ENCODE data around the gene LMAN2L. TPM values are rescaled to one million over a fixed set of nuclear protein-coding genes. Genes with fewer than 3 reads are reported as not detected.

LMAN2L gene
- polyA plus RNA-seq, 4 donors = 48.8 to 52.7 (median 51.4) TPM

DNA sequence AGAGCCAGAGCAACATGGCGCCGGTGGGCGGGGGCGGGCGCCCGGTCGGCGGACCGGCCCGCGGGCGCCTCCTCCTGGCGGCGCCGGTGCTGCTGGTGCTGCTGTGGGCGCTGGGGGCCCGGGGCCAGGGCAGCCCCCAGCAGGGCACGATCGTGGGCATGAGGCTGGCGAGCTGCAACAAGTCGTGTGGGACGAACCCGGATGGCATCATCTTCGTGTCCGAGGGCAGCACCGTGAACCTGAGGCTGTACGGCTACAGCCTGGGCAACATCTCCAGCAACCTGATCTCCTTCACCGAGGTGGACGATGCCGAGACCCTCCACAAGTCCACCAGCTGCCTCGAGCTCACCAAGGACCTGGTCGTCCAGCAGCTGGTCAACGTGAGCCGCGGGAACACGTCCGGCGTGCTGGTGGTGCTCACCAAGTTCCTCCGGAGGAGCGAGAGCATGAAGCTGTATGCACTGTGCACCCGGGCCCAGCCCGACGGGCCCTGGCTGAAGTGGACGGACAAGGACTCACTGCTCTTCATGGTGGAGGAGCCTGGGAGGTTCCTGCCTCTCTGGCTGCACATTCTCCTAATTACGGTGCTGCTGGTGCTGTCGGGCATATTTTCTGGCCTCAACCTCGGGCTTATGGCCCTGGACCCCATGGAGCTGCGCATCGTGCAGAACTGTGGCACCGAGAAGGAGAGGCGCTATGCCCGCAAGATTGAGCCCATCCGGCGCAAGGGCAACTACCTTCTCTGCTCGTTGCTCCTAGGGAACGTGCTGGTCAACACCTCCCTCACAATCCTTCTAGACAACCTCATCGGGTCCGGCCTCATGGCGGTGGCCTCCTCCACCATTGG is 21.3 kb upstream of the LMAN2L start:
- DNase-seq (ENCODE audit: low read depth in 4 of 4, low spot score in 2 of 4) = no peak

DNA sequence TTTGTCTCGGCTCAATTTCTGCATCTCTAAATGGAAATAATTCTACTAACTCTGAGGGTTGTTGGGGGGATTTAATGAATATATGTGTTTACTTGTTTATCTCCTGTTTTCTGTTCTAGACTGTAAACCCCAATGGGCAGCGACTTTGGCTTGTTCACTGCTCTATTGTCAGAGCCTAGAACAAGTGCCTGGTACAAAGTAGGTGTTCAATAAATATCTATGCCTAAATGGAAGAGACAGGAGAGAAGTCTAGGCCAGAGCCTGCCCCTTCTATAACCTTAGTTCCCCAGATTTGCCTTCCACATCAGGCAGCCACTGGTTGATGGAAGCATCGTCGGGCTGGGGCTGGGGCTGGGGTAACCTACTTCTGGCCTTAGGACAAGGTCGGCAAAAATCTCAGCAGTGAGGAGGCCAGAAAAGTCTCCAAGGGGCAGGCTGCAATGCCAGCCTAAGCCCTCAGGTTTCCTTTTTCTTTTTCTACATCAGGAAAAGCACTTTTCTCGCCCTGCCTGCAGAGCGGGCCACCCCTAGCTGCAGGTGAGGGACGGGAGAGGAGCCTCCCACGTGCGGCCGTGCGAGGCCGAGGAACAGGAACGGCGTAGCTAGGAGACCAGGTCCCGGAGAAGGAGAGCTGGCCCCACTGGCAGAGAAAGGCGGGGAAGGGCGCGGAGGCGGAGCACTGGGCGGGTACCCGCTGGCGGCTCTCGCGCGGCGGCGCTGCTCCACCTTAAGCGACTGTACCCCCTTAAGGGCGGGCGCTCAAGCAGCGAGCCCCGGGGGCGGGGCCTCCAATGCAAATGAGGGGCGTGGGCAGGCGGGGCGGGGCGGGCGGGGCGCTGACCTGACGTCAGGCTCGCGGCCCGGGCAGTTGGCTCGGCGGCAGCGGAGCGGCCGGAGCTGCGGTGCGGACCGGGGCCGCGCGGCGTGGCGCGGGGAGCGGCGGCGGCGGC is 20.4 kb upstream of the LMAN2L start, which contains the start of gene CNNM4:
CNNM4 (plus strand) TSS at position 867 of the 950 bp plus-strand sequence. CDS start 98 bp downstream, outside the sequence.
- DNase-seq (ENCODE audit: low read depth in 4 of 4, low spot score in 2 of 4) = peak in 3 of 4 donors; percentile 75 to 86 (median 81)

DNA sequence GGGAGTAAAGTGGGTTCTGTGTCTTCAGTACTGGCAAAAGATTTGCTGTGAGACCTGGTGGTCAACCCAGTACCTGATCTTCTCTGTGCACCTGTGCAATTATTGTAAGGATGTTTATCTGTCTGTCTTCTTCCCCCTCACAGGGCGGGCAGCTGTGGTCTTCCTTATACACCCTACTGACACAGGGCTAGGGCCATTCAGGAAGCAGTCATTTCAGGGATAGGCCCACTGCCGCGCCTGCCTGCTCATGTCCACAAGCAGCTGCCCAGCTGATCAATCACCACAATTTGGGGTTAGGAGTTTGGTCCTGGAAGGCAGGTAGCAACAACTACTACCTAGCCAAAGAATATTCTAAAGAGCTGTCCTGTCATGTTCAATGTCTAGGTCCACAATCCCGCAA is 19.7 kb upstream of the LMAN2L start:
- no peak for DNase-seq (ENCODE audit: low read depth in 4 of 4, low spot score in 2 of 4)

DNA sequence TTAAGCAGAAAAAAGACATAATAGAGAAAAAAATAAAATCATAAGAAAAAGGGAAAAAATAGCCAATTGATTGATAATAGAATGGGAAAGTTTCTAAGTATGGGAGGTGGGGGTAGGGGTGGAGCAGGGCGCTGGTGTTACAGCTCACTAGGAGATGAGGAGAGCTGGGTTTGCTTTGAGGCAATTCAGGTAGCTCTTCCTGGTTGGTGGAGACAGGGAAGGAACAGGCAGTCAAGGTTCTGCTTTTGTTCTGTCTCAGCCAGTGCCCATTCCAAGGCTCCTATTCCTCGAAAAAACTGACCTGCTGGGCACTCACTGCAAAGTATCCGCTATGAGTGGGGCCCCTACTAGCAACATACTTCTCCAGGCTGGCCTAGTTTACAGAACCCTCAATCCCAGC is 19.1 kb upstream of the LMAN2L start:
- no peak for DNase-seq (ENCODE audit: low read depth in 4 of 4, low spot score in 2 of 4)

DNA sequence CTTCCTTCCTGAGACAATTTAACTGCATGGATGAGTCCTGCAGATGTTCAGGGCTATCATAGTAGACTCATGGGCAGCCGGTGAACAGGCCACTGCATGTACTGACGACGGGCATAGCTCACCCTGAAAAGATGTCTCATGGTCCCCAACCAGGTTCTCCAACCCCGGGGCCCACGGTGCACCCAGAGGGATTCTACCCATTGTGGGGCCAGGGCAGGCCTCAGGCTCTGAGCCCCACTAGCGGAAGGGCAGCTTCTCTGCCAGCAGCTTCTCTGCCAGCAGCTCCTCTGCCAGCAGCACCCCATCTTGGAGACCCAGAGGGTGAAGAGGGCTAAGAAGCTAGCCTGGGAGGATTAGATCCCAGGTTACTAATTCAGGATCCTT is 17.6 kb upstream of the LMAN2L start:
- no peak for DNase-seq (ENCODE audit: low read depth in 4 of 4, low spot score in 2 of 4)

DNA sequence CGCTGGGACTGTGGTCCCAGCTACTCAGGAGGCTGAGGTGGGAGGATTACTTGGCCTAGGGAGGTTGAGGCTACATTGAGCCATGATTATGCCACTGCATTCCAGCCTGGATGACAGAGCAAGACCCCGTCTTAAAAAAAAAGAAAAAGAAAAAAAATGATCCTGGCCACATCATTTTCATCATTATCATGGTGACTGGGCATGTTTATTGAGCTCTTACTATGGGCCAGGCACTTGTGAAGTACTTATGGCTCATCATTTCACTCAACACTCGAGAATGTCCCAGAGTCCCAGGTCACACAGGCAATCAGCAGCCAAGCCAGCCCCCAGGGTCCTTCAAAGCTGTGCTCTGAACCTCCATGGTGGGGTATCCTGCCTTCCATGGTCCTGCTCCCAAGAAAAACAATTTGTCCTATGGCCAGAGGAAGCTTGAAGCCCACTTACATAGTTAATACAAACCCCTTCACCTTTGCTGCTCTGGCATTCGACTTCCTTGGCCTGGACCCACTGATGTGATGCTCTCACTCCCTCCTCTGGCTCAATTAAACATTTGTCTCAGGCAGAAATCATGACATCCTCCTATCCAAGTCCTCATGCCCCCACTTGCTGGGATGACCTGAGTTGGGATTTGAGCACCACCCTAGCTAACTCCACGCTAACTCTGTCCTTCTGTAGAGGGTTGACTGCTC is 17.1 kb upstream of the LMAN2L start:
- DNase-seq (ENCODE audit: low read depth in 4 of 4, low spot score in 2 of 4) = no peak

DNA sequence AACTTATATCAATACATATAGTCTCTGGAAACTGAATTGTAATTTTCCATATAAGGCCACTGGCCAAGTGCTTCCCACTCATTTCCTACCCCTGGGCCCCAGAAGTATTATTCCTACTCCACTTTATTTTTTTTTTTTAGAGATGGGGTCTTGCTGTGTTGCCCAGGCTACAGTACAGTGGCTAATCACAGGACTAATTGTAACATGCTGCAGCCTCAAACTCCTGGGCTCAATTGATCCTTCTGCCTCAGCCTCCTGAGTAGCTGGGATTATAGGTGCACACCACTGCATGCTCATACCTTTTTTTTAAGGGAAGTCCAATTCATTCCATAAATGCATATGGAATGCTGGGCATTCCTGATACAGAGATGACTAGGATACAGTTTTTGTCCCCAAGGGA is 14.5 kb upstream of the LMAN2L start:
- no peak for DNase-seq (ENCODE audit: low read depth in 4 of 4, low spot score in 2 of 4)

DNA sequence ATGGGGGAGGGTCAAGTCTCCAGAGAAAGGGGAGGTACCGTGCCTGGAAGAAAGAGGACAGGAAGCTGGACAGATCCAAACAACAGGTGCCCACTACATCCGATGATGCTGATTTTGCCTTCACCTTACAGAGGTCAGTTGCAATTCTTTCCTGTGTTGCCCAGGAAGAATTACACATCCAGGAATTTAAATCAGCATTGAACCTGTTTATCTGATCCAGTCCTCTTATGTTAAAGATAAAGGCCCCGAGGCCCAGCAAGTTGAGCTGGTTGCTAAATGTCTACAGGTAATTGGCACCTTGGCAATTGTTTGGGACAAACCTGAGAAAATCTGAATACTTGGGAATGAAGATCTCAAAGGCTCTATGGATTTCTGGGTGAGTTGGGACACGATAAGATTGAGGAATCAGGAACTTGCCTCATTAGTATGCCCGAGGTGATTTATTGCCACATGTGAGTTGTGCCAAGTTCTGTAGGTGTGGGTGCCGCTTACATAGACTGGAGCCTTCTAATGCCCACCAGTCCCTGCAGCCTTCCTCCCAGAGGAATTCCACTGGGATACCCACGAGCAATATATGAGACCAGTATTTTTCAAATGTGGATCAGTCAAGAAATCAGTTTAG is 13.9 kb upstream of the LMAN2L start:
- DNase-seq (ENCODE audit: low read depth in 4 of 4, low spot score in 2 of 4) = no peak

DNA sequence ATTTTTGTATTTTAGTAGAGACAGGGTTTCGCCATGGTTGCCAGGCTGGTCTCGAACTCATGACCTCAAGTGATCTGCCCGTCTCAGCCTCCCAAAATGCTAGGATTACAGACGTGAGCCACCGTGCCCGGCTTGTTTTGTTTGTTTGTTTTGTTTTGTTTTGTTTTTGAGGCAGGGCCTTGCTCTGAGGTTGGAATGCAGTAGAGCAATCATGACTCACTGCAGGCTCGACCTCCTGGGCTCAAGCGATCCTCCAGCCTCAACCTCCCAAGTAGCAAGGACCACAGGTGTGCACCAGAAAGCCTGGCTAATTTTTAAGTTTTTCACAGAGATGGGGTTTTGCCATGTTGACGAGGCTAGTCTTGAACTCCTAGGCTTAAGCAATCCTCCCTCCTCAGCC is 11.9 kb upstream of the LMAN2L start:
- no peak for DNase-seq (ENCODE audit: low read depth in 4 of 4, low spot score in 2 of 4)

DNA sequence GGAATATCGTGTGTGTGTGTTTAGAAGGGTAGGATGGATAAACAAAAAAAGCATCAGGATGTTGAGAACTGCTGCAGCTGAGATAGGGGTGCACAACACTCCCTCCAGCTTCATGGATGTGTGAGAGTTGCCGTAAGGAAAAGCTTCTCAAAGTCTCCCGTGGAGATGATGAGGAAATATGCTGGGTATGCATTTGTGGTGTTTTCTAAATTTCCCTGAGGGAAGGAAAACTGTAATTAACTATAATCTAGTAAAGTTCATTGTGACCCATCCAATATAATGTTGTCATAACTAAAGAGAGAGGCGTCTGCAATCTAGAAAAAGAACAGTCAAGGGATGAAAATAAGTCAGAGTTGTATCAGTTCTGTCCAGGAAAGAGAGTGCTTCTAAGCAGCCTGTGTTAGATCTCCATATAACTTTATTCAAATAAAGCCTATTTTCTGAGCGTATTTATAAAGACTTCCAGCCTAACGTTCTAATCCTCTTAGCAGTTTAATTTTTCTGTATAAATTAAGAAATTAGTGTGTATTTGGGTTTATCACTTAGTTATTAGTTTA is 7.3 kb upstream of the LMAN2L start:
- no peak for DNase-seq (ENCODE audit: low read depth in 4 of 4, low spot score in 2 of 4)

DNA sequence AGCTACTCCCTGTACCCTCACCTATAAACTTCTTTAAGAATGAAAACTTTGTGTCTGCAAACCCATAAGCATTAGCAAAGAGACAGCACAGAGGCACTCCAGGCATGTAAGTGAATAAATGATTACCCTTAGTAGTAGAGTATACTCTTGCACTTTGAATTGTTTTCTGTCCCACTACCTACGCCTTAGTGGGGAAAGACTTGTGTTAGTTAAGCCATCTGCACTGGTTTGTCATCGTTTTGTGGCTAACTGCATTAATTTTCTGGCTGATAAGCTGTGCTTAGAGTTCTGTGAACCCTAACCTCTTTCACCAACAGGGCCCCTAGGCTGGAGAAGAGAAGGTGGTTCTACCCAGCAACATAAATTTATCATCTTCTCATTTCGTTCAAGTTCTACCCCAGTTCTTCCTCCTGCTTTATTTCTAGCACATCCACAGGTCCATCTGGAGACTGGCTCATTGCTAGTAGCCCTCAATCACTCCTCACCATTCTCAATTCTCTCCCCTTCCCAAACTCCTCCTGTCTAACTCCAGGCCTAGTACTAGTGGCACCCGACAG is 710 bp downstream of the LMAN2L start:
- no peak for DNase-seq (ENCODE audit: low read depth in 4 of 4, low spot score in 2 of 4)

DNA sequence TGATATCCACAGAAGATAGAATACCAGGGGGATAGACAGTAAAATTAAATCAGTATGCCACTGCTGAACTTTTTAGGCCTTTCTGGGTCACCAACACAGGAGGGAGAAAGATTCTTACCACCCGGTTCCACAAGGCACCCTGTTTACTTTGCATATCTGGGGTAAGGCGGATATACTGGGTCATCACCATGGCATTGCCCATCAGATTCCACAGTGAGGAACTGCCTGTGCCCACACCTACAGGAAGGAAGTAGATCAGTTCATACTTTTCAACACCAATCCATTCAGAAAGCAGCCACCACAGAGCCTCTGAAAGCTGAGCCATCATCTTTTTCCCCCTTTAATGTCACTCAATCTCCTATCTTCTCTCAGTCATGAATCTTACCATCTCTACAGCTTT is 2.0 kb downstream of the LMAN2L start:
- DNase-seq (ENCODE audit: low read depth in 4 of 4, low spot score in 2 of 4) = no peak

DNA sequence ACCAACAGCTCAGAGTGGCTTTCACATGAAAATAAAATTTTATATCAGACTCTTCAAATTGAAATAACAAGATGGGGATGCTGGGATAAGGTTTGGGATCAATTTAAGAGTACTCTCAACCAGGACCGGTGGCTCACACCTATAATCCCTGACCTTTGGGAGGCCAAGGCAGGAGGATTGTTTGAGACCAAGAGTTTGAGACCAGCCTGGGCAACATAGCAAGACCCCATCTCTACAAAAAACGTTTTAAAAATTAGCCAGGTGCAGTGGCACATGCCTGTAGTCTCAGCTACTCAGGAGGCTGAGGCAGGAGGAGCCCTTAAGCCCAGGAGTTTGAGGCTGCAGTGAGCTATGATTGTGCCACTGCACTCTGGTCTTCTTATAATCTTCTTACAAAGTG is 2.6 kb downstream of the LMAN2L start:
- no peak for DNase-seq (ENCODE audit: low read depth in 4 of 4, low spot score in 2 of 4)

DNA sequence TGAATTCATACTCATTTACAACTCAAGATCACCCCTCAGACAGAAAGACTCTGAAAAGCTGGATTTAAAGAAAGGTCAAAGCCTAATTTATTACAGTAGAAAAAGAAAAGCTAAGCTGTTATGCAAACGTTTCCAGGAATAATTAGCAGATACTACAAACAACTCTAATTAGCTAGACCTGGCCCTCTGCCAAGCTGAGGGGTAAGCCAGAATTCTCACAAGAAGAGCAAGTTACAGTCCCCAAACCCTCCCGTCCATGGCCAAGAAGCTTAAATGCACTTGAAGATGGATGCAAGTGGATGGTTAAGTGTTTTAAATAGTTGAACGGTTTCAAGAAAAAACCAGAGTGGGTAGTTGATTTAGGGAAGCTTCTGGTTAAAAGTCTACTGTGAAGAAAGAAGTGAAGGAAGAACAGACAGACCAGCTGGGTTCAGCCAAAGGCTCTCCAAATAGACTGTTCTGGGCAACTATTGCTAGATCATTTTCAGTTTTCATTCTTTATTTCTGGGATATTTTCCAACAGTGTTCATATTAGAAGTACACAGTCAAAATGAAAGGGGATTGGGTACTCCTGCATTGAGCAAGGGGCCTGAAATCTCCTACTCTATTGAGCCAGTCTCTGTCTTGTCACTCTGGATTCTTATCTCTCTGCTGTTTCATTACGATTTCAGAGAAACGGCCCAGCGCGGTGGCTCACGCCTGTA is 4.8 kb downstream of the LMAN2L start:
- DNase-seq (ENCODE audit: low read depth in 4 of 4, low spot score in 2 of 4) = no peak

DNA sequence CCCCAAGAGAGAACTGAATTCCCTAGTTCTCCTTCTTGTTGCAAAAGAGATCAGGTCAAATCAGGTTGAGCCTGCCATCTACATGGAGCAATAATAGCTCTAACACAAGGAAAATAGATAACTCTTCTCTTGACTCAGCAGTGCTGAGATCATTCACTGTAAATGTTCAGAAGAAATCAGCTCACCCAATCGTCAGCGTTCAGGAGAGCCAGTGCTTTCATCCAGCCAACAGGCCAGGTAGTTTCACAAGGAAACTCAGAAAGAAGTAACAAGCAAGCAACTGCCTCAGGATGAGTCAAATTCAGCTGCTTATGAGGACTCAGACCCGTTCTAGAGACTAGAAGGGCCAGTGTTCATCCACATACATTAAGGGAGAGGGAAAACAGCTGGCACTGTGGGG is 5.9 kb downstream of the LMAN2L start:
- no peak for DNase-seq (ENCODE audit: low read depth in 4 of 4, low spot score in 2 of 4)

DNA sequence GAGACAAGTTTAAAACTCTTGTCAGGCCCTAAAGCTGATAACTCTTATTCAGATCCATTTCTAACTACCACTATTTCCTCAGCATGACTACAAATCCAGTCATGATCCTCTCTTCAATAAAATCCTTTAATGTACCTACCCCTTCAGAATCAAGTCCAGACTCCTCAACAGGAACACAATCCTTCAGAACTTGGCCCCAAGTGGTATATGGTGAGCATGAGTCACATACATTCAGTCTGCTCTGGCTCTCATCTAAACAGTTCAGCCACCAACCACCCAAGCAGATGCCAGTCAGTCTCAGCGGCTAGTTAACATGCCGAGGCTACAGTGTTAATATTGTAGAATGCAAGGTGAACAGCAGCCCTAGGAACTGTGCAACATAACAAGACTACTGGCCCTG is 9.7 kb downstream of the LMAN2L start:
- no peak for DNase-seq (ENCODE audit: low read depth in 4 of 4, low spot score in 2 of 4)

DNA sequence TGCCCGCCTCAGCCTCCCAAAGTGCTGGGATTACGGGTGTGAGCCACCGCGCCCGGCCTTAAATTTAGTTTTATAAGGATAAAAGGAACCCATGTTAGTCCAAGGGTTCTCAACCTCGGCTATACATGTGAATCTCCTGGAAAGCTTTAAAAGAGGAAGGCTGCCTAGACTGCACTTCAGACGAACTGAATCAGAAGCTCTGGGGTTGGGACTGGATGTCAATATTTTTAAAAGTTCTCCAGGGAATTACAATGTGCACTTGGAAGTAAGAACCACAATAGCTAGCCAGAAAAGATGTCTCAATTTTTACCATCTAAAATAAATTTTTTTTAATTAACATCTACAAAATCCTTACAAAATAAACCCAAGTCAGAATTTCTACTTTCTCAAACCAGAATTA is 10.1 kb downstream of the LMAN2L start:
- DNase-seq (ENCODE audit: low read depth in 4 of 4, low spot score in 2 of 4) = no peak

DNA sequence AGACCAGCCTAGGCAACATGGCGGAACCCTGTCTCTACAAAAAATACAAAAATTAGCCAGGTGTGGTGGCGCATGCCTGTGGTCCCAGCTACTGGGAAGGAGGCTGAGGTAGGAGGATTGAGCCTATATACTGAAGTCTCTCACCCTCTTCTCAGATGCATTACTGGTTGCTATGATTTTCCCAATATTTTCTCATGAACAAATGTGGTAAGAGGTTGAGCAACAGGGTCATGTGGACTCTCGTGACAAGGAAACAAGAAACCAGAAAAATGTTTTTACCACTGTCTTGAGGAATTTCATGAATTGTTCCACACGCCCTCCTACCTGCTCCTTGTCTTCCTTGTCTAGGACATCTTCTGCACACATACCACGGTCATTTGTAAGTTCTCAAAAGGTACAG is 12.4 kb downstream of the LMAN2L start:
- no peak for DNase-seq (ENCODE audit: low read depth in 4 of 4, low spot score in 2 of 4)

DNA sequence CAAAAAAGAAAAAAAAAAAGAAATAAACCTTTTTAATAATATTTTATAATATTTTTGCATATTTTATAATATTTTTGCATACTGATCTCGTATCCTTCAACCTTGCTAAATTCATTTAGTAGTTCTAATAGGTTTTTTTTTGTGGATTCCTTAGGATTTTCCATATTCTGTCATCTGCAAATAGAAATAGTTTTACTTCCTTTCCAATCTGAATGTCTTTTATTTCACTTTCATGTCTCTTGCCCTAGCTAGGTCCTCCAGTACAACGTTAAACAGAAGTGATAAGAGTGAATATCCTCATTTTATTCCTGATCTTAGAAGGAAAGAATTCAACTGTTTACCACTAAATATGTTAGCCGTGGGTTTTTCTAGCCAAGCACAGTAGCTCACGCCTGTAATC is 13.7 kb downstream of the LMAN2L start:
- DNase-seq (ENCODE audit: low read depth in 4 of 4, low spot score in 2 of 4) = no peak

Measured in left renal cortex interstitium (tissue), 4 donors.